ENCODE results near the gene ASB8.
"Not testable (repeated sequence)": the region's sequence is repeated elsewhere in the genome, so short reads cannot be mapped to it uniquely, and the experiment has no call there.

The ASB8 gene

DNA sequence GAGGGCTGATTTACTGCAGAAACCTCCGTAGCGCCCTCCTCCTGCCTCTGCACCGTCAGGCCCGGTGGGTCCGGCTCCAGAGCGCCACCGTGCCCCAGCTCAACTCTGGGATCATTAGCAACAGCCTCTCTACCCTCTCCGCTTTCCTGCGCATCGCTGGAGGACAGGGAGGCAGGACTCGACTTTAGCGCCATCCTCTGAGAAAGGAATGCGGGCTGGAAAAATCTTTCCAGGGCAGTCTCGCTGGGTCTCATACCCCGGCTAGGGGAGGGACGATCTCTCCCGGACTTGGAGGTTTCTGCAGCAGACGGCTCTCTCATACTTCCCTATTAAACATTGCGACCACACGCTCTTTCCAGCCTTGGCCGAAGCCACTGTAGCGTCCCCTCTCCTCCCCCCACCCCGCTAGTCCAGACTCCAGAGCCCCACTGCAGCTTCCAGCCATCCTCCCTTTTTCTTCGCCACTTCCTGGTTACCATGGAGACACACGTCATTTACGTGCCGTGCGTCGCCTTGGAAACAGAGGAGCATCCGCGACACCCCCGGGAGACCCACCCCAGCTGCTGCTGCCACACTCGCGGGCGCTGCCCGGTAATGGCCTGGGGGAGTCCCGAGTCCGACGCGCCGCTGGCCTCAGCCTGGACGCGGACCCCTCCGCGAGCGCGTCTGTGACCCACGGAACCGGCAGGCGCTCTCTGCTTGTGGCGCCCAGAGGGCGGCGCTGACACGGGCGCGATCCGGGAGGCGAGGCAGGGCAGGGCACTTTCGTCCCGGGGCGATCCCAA is 26.0 kb upstream of the ASB8 start, which contains the start of gene CCDC184:
CCDC184 (plus strand) TSS at position 554 of the 785 bp plus-strand sequence. CDS start 479 bp downstream, outside the sequence.
- DNase-seq (ENCODE audit: low read depth in 3 of 3, low spot score in 1 of 3): peak in 2 of 3 donors; percentile 31 to 42

DNA sequence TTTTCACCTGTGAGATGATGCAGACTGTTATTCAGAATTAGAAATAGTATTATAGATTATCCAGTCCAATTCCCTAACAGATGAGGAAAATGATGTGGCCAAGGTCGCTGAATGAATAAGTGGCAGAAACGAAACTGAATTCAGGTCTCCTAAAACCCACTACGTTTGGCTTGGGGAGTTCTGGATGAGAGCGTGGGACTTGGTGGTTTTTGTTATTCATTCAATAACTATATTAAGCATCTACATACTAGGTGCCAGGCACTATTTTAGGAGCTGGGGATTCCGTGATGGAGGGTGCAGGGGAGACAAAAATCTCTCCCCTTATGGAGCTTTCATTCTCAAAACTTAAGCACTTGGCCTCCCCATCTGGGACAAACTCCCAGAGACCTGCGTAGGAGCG is 25.3 kb upstream of the ASB8 start:
- no peak for DNase-seq (ENCODE audit: low read depth in 3 of 3, low spot score in 1 of 3)

DNA sequence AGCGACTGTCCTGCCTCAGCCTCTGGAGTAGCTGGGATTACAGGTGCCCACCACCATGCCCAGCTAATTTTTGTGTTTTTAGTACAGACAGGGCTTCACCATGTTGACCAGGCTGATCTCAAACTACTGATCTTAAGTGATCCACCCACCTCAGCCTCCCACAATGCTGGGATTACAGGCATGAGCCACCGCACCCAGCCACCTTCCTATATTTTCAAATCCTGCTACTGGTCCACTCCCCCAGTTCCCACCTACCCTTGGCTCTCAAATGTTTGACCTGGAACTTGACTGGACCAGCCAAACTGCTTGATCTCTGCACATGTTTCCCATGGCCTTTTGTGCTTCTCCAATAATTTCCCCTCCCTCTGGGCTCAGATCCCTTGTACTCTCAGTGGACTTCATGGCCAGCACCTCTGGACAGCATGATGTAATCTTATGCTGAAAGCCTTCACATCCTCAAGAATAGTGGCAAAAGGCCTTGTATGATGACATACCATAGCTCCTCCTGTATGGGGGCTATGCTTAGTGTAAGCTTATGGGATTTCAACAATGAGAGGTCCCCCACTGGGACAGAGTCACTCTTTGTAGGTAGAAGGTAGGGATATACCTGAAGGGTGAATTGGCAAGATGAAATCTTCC is 23.7 kb upstream of the ASB8 start:
- DNase-seq (ENCODE audit: low read depth in 3 of 3, low spot score in 1 of 3): no peak

DNA sequence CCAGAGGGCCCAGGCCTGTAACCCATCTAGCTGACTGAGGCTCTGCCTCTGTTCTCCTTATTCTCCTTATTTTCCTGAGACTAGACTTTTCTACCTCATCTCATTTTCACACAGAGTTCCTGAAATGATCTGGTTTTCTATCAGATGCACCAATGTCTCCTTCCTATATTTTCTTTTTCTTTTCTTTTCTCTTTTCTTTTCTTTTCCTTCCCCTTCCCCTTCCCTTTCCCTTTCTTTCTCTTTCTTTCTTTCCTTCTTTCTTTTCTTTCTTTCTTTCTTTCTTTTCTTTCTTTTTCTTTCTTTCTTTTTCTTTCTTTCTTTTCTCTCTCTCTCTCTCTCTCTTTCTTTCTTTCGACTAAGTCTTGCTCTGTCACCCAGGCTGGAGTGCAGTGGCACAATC is 23.1 kb upstream of the ASB8 start:
- no peak for DNase-seq (ENCODE audit: low read depth in 3 of 3, low spot score in 1 of 3)

DNA sequence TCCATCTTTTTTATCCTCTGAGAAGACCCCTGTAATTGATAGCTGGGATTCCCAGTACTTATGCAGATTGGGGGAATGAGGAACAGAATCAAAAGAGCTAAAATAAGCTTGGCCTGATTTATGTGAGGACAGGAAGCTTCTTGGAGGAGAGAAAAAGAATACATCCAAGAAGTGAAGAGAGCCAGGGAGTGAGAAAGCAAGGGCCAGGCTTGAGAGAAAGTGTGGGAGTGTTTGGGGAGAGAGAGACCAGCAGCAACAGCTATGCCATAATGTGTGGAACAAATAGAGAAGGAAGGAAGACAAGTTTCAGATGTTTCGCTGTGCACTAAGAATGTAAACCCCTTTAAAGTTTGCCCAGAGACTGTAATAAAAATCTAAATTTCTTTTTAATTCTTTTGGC is 22.2 kb upstream of the ASB8 start:
- no peak for DNase-seq (ENCODE audit: low read depth in 3 of 3, low spot score in 1 of 3)

DNA sequence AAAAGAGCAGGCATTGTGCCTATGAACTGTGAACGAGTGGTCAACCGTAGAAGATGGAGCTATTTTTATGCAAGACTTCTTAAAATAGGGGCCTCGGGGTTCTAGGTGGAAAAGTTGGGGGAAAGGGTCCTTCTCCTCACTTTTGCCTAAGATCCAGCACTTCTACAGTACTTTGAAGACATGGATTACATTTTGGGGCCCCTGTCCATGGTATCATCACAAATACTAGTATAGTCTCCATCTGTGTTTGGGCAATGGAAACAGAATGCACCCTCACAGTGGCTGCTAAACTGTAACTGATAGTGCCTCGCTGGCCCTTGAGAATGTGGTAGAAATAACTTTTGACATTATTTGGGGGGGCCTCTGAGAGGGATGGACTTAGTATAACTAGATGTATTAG is 20.7 kb upstream of the ASB8 start:
- DNase-seq (ENCODE audit: low read depth in 3 of 3, low spot score in 1 of 3): no peak

DNA sequence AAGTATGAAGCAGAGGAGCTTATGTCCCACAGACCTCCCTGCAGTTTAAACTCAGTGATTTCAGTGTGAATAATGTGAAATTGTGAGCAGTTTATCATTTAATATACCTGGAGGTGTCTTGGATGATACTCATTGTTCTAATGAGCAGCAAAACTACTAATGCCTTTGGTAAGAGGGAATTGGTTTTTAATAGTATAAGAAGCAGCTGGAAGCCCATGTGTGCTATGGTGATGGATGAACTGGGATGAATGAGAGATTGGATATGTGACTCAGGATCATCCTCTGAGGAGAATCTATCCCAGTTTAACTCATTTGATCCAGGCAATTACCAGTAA is 19.1 kb upstream of the ASB8 start:
- no peak for DNase-seq (ENCODE audit: low read depth in 3 of 3, low spot score in 1 of 3)

DNA sequence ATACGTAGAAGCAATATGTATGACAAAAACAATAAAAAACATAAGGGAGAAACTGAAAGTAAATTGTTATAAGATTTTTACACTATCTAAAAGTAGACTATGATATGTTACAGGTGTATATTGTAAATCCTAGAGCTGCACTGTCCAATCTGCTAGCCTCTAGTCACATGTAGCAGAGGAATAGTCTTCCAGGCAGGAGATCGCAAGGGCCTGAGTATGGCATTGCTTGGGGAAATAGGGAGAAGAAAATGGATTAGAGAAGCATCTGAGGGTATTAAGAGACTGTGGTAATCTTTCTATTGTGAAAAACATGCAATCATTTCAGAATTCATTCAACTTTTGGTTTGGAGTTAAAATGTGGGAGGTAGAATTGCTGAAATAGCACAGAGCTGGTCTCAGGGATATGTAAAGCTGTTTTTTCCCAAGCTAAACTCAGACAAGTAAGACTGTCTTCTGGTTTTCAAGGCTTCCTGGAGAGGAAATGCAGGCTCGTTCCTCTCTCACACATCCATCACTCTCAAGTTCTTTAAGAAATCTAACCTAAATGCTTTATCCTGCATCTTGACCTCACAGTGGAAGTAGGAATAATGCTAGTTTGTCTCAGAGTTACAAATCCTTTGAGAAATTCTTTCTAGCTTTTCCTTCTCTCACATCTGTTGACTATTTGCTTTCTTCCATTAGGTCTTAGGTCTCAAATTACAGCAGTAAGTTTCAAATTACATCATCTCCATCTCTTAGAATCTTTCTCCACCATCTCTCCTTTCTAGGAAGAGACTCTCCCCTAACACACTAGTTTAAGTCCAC is 18.5 kb upstream of the ASB8 start:
- DNase-seq (ENCODE audit: low read depth in 3 of 3, low spot score in 1 of 3): no peak

DNA sequence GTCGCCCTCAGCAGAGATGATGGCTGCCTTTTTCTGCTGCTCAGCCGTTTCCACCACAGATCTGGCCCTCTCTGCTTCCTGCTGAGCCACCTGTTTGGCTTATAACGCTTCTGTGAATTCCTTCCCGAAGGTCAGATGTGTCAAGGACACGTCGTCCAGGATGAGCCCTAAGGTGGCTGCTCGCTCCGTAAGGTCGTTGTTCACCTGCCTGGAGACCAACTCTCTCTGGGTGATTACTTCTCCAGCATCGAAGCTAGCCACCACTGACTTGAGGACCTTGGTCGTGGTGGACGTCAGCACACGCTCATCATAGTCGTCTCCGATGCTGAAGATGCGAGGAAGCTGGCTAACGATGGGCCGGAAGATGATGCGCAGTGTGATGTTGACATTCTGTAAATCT is 11.7 kb upstream of the ASB8 start:
- DNase-seq (ENCODE audit: low read depth in 3 of 3, low spot score in 1 of 3): no peak

DNA sequence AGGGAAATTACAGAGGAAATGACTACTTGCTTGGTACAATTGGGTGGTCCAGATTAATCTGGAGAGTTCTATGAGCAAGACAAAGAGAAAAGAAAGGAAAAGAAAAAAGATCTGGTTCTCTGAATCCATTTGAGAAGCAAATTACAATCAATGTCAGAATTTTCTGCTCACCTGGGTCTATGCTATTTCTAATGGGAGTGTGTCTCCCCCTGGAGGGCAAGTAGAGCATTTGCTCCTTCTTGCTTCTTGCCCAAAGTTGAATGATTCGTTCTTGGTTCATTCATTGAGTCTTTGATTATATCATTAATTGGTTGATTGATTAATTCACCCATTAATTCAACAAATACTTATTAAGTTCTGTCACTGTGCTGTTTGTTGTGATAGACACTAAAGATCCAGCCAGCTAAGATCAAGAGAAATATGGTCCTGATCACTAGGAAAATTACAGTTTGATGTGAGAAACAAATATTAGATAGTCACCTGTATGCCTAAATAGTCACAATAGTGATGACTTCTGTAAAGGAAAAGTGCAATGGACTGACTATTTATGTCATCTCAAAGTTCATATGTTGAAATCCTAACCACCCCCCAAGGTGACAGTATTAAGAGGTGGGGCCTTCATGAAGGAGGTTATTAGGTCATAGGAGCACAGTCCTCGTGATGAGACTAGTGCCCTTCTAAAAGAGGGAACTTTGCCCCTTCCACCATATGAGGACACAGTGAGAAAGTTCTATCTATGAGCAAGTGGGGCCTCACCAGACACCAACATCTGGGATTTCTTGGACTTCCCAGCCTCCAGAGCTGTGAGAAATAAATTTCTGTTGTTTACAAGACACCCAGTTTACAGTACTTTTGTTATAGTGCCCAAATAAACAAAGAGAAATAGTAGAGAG is 8.0 kb upstream of the ASB8 start:
- peak in 1 of 3 donors; percentile 28 for DNase-seq (ENCODE audit: low read depth in 3 of 3, low spot score in 1 of 3)

DNA sequence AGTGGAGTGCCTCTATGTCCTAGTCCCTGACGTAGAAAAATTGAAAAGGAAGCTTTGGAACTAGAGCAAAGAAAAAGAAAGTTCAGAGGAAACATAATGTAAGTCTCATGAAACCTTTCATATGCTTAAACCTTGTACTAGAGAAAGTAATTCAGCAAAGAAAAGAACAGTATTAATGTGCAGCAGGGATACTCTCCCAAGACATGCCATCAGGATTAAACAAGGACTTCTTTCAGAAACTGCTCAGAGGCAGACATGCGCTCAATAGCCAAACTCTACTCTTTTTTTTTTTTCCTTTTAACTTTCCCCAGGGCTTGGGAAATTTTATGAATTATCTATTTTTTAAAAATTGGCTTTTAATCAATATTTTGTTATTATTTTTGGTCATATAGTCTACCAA is 7.1 kb upstream of the ASB8 start:
- DNase-seq (ENCODE audit: low read depth in 3 of 3, low spot score in 1 of 3): no peak

DNA sequence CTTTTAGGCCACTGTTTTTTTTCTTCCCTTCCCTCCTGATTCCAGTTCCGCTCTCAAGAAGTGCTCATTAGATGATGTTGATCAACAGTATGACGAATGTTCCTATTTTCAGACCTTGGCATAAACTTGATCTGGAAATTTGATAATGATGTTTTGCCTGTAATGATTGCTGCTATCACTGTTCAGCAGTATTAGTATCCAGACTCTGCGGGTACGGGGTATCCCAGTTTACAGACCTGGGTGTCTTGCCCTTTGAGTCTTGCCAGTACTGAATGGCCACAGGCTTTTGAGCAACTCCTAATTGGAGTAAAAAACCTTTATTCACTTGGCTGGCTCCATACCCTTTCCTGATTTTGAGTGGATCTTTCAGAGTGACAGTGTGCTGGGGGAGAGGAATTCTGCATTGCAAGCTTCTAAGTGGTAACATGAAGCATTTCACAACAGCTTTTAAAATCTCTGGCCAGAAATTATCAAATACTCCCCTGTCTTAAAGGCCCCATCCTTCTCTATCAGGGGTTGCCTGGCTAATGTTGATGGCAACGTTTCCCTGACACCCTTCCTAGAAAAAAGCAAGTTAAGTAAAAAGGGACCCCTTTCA is 5.9 kb upstream of the ASB8 start:
- no peak for DNase-seq (ENCODE audit: low read depth in 3 of 3, low spot score in 1 of 3)

DNA sequence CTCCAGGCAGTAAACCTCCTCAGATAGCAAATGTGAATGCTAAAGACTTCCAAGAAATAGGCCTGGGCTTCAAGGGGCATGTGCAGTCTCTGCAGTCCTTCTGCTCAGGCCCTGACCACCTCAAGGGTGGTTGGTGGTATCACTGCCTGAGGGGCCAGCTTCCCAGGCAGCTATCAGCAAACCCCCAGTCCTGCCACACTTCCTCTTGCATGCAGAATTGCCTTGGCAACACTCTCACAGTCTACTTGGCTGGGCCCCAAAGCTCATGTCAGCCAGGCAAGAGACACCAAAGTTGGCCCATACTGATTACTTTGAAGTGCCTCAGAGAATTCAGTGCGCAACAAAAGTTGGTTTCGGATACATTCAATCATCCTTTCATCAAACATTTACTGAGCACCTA is 3.5 kb upstream of the ASB8 start:
- DNase-seq (ENCODE audit: low read depth in 3 of 3, low spot score in 1 of 3): no peak

DNA sequence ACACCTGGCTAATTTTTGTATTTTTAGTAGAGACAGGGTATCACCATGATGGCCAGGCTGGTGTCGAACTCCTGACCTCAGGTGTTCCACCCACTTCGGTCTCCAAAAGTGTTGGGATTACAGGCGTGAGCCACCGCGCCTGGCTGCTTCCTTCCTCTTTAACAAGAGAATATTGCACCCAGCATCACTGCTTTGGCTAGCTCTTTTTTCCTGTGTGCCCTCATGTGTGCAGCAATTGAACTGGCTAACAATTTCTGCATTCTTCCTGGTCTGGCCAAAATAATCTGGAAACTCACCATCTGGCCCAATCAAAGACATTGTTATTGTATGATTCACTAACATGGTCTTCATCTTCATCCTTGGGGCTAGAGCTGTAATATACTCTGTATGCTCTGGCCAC is 2.7 kb upstream of the ASB8 start:
- no peak for DNase-seq (ENCODE audit: low read depth in 3 of 3, low spot score in 1 of 3)

DNA sequence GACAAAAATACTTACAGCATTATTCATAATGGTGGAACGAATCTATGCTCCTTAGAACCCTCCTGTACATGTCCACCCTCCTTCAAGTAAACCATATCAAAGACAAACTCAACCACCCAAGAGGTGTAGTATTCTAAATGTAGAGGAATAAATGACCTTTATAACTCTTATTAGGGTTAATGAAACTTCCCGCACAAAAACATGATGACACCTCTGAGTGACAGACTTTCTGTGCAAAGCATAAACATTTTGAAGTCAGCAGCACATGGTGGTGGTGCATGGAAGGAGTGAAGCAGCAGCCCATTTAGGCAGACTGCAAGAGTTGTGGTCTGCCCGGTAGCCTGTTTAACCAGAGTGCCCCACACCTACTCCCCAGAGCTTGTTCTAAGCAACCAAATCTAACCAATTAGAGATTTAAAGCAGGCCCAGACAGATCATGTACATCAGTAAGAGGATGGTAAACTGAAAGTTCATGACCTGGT is 615 bp upstream of the ASB8 start:
- DNase-seq (ENCODE audit: low read depth in 3 of 3, low spot score in 1 of 3): no peak

DNA sequence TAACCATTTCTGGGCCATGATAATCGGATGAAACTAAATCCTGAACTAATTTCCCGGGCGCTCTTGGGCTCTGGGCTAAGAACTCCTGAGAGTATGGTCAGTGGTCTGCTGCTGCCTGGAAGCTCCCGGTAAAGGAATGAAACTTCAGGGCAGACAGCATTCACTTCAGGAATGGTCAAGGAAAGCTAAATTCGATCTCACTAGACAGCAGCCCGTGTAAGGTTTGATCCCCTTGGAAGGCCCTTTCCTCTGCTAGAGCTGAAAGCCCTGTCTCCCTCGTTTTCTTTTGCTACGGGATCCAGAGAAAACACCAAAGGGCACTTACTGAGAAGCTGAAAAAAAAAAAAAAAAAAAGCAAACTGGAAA is 680 bp downstream of the ASB8 start:
- no peak for DNase-seq (ENCODE audit: low read depth in 3 of 3, low spot score in 1 of 3)

DNA sequence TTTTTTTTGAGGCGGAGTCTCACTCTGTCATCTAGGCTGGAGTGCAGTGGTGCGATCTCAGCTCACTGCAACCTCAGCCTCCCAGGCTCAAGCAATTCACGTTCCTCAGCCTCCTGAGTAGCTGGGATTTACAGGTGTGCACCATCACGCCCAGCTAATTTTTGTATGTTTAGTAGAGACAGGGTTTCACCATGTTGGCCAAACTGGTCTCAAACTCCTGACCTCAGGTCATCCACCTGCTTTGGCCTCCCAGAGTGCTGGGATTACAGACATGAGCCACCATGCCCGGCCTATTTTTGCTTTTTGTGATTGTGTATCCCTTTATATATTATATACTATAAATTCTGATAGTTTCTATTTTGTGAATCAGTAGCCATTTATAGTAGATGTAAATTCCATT is 1.5 kb downstream of the ASB8 start:
- not testable (repeated sequence) for DNase-seq (ENCODE audit: low read depth in 3 of 3, low spot score in 1 of 3)

DNA sequence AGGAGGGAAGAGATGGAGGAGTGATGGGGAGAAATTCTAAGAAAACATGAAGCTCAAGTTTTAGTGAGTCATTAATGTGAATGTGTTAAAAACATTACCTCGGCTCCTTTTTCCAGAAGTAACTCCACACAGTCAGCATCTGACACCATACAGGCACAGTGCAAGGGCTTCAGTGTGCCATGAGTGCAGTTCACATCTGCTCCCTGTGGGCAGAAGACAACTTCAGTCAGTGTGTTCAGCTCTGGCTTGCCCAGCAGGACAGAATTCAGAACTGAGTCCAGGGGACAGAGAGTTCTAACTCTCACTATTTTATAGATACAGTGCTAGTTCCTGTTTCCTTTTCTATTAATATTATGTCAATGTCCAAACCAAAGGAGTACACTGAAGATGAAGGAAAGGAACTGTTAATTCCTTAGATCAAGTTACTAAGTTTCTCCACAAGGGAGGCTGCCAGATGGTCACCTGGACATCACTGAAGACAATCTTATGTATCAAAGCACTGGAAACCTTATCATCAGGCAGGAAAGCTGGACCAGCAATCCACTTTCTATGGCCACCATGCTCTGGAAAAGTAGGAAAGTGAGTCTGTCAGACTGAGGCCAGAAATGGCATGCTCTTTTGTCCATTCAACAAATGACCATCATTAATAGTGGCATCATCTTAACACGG is 6.1 kb downstream of the ASB8 start:
- DNase-seq (ENCODE audit: low read depth in 3 of 3, low spot score in 1 of 3): no peak

DNA sequence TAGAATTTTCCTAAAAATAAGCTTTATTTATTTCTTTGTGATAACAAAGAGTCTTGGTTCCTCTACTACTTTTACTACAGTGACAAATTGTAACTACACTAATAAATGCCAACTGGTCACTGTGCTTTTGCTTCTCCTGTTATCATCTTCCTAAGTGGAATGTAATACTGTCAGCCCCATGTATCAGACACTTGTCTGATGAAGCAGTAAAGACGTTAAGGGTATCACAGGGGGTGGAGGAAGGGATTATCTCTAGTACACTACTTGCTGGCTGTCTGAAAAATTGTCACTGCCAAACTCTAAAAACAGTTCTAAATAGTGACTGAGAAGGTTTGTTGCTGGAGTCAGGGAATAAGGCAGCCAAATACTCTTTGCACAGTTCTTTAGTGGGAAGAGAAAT is 11.3 kb downstream of the ASB8 start:
- no peak for DNase-seq (ENCODE audit: low read depth in 3 of 3, low spot score in 1 of 3)

DNA sequence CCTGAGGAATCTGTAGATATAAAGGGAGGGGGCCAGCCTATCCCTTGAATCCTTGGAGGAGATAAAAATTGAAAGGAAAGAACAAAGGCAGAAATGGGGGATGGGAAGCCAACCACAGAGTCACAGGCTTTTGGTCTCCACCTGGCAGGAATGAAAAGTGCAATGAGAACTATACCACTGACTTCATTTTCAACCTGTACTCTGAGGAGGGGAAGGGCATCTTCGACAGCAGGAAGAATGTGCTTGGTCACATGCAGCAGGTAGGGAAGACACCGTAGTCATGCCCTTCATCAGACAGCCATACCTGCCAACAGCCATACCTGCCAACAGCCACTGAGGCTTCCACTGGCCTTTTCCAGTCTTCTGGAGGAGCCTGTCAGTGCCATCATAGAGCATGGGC is 13.4 kb downstream of the ASB8 start:
- no peak for DNase-seq (ENCODE audit: low read depth in 3 of 3, low spot score in 1 of 3)

Measured in stimulated activated CD4-positive, alpha-beta T cell treated with anti-CD3 and anti-CD28 coated beads, TNF-alpha, amount 100 ng/mL, for 1 hour (primary cell).